ENCODE data around the gene UPB1. TPM values are rescaled to one million over a fixed set of nuclear protein-coding genes. Genes with fewer than 3 reads are reported as not detected.

UPB1 gene
- total RNA-seq, 3 donors from 2014 or later (not counting 1 experiment from before 2014, with no cell fraction given), result 0.33 to 1.6 (median 0.50) TPM

- no peak for ATAC-seq
- H3K4me1 Mint-ChIP-seq, result peaks cover 5 to 16% of the 10 kb centered on the region in 2 donors
- H3K9me3 ChIP-seq (ENCODE audit: control insufficient read depth, insufficient read depth, low read length), result no peaks in the 10 kb centered on the region
- H3K4me3 ChIP-seq (ENCODE audit: low read length), result no peak overlapping the region
- H3K4me1 ChIP-seq (ENCODE audit: control insufficient read depth, insufficient read depth, low read length), result peaks cover 10% of the 10 kb centered on the region
- no peak overlapping the region for H3K27ac Mint-ChIP-seq
- H3K9me3 Mint-ChIP-seq, result no peaks in the 10 kb centered on the region
- H3K36me3 ChIP-seq (ENCODE audit: control insufficient read depth, insufficient read depth, low read length), result no peaks in the 10 kb centered on the region
- no peak overlapping the region for H3K27ac ChIP-seq (ENCODE audit: low read length)
- intact Hi-C loops (cut with micrococcal nuclease), result no loop called here
- WGBS (ENCODE audit: insufficient coverage), result 31% methylated on average over 8 of the region's 9 CpGs
- DNase-seq, result no peak
- no peaks in the 10 kb centered on the region for H3K27me3 Mint-ChIP-seq (ENCODE audit: low read depth in 2 of 2)
- TF ChIP-seq CTCF (IDR thresholded peaks at IDR 0.05), result no peak
- H3K27me3 ChIP-seq (ENCODE audit: control insufficient read depth, insufficient read depth, low read length), result no peaks in the 10 kb centered on the region
- no peak overlapping the region for H3K4me3 Mint-ChIP-seq
- no peaks in the 10 kb centered on the region for H3K36me3 Mint-ChIP-seq
Measured at GRCh38 chr22:24518771-24519485, 23.8 kb downstream of the UPB1 start.

GRCh38 chr22:24519496-24519895 is 24.4 kb downstream of the UPB1 start:
- Mint-ChIP-seq H3K27ac (no peak overlapping the region), H3K9me3 (no peaks in the 10 kb centered on the region), H3K4me1 (peaks cover 5 to 16% of the 10 kb centered on the region in 2 donors), H3K36me3 (no peaks in the 10 kb centered on the region), H3K27me3 (ENCODE audit: low read depth in 2 of 2) (no peaks in the 10 kb centered on the region), H3K4me3 (no peak overlapping the region)
- Histone ChIP-seq H3K4me3 (ENCODE audit: low read length) (no peak overlapping the region), H3K27ac (ENCODE audit: low read length) (no peak overlapping the region), H3K9me3 (ENCODE audit: control insufficient read depth, insufficient read depth, low read length) (no peaks in the 10 kb centered on the region), H3K27me3 (ENCODE audit: control insufficient read depth, insufficient read depth, low read length) (no peaks in the 10 kb centered on the region), H3K36me3 (ENCODE audit: control insufficient read depth, insufficient read depth, low read length) (no peaks in the 10 kb centered on the region), H3K4me1 (ENCODE audit: control insufficient read depth, insufficient read depth, low read length) (peaks cover 10% of the 10 kb centered on the region)
- no peak for TF ChIP-seq CTCF (IDR thresholded peaks at IDR 0.05)
- DNase-seq (no peak), ATAC-seq (no peak)
- intact Hi-C loops (cut with micrococcal nuclease), result no loop called here
- WGBS (ENCODE audit: insufficient coverage), result 91% methylated on average over 4 of the region's 5 CpGs

- no peak overlapping the region for H3K4me3 Mint-ChIP-seq
- Histone ChIP-seq H3K36me3 (ENCODE audit: control insufficient read depth, insufficient read depth, low read length) (no peaks in the 10 kb centered on the region), H3K4me3 (ENCODE audit: low read length) (no peak overlapping the region), H3K27ac (ENCODE audit: low read length) (no peak overlapping the region), H3K9me3 (ENCODE audit: control insufficient read depth, insufficient read depth, low read length) (no peaks in the 10 kb centered on the region), H3K4me1 (ENCODE audit: control insufficient read depth, insufficient read depth, low read length) (peaks cover 9% of the 10 kb centered on the region), H3K27me3 (ENCODE audit: control insufficient read depth, insufficient read depth, low read length) (no peaks in the 10 kb centered on the region)
- no peaks in the 10 kb centered on the region for H3K27me3 Mint-ChIP-seq (ENCODE audit: low read depth in 2 of 2)
- DNase-seq (peak in 1 of 2 donors; percentile 58), ATAC-seq (peak in 1 of 3 donors; percentile 34)
- peaks cover 11 to 12% of the 10 kb centered on the region in 2 donors for H3K4me1 Mint-ChIP-seq
- H3K9me3 Mint-ChIP-seq, result no peaks in the 10 kb centered on the region
- intact Hi-C loops (cut with micrococcal nuclease), result loop anchor here (10.0 kb wide), 2 partner anchors 337 to 567 kb away; partner anchors contain the start of gene SUSD2
- 33% methylated on average over 8 of the region's 8 CpGs for whole genome bisulfite sequencing (ENCODE audit: insufficient coverage)
- H3K36me3 Mint-ChIP-seq, result no peaks in the 10 kb centered on the region
- no peak for TF ChIP-seq CTCF (IDR thresholded peaks at IDR 0.05)
- H3K27ac Mint-ChIP-seq, result peak overlapping the region in 1 of 2 donors; percentile 27
Measured at GRCh38 chr22:24521791-24522245, 26.7 kb downstream of the UPB1 start.
